Testis (tissue), 3 donors: Measurements from ENCODE around the gene CACNA1C. TPM values are rescaled to one million over a fixed set of nuclear protein-coding genes. Genes with fewer than 3 reads are reported as not detected.

Experiments
- DNase-seq: peaks from one replicate; pipeline ENCODE4 v3.0.0-alpha.2; 2019
- H3K27ac ChIP-seq, 2 donors: fragments of 200-600 bp; sonication (generic); one replicate each; pipeline ENCODE4 v1.5.1; 2019
- H3K27me3 ChIP-seq: fragments of 200-600 bp; sonication (generic); one replicate; pipeline ENCODE4 v1.5.1; 2019
- H3K36me3 ChIP-seq: fragments of 200-600 bp; sonication (generic); one replicate; pipeline ENCODE4 v1.5.1; 2017; ENCODE audit warnings: low read depth; ENCODE audit errors: missing control alignments
- H3K4me1 ChIP-seq: fragments of 200-600 bp; sonication (generic); one replicate; pipeline ENCODE4 v1.5.1; 2019
- H3K4me3 ChIP-seq, 2 donors: fragments of 200-600 bp; sonication (generic); one replicate each; pipeline ENCODE4 v1.5.1; 2017 to 2019
- H3K9me3 ChIP-seq: fragments of 200-600 bp; sonication (generic); one replicate; pipeline ENCODE4 v1.5.1; 2017
- CTCF ChIP-seq, 3 experiments: fragments of 450-650 bp in 2 of 3; fragments of 200-600 bp in 1 of 3; sonication (generic) in 1 of 3; IDR thresholded peaks; one replicate each; pipeline ENCODE4 v1.5.1; 2016 to 2019; ENCODE audit warnings: antibody characterized with exemption in 3 of 3, mild to moderate bottlenecking in 2 of 3, moderate library complexity in 1 of 3
- POLR2A ChIP-seq: fragments of 450-650 bp; IDR thresholded peaks from one replicate; pipeline ENCODE4 v1.6.1; 2017; ENCODE audit warnings: antibody characterized with exemption, mild to moderate bottlenecking, moderate library complexity
- WGBS, 2 donors: methylation state at CpG; one replicate each; pipeline ENCODE4 v1.1.5; 2018; 5-methylcytosine and 5-hydroxymethylcytosine counted together
- intact Hi-C: fragments of 100-400 bp; cut with DNase I; formaldehyde crosslinking; loops from one replicate; pipeline ENCODE4 v1.15.1; 2023; ENCODE audit warnings: low total_unique reads
- polyA plus RNA-seq: library from polyadenylated mRNA; stranded (reverse); fragments of 350-450 nt; fragmentation: Illumina TruSeq; extraction: RNeasy Lipid Tissue Mini Kit (QIAGEN cat#74804); gene quantifications from one replicate; pipeline ENCODE4 v1.2.3, GENCODE V29; 2014; ENCODE audit warnings: low read depth, low replicate concordance; ENCODE audit not compliant: insufficient read depth
- total RNA-seq, 2 donors: library from RNA; depleted of rRNA; stranded (reverse); fragments of >200 nt; gene quantifications; one replicate each; pipeline ENCODE4 v1.2.3, GENCODE V29; 2016

CACNA1C gene
- total and polyA plus RNA-seq, 3 donors from 2014 or later = 20.3 to 36.8 (median 32.0) TPM

- Histone ChIP-seq H3K36me3 (no peaks in the 10 kb centered on the region), H3K9me3 (no peaks in the 10 kb centered on the region), H3K27ac (no peak overlapping the region), H3K27me3 (no peaks in the 10 kb centered on the region), H3K4me1 (no peaks in the 10 kb centered on the region), H3K4me3 (no peak overlapping the region)
- TF ChIP-seq POLR2A (no peak), CTCF (IDR thresholded peaks at IDR 0.05) (no peak)
- no peak for DNase-seq
- WGBS, 2 donors = 72 to 87% methylated on average over 5 of the region's 5 CpGs
- intact Hi-C loops = loop anchor here (10.0 kb wide), 1 partner anchor 234 kb away; the partner anchor contains the start of gene CACNA1C
Observed at GRCh38 chr12:2288875-2289274, 236.1 kb downstream of the CACNA1C start.

GRCh38 chr12:2289525-2289924 lies 236.7 kb downstream of the CACNA1C start:
- Histone ChIP-seq H3K9me3 (no peaks in the 10 kb centered on the region), H3K36me3 (no peaks in the 10 kb centered on the region), H3K27me3 (no peaks in the 10 kb centered on the region), H3K4me1 (no peaks in the 10 kb centered on the region), H3K27ac (no peak overlapping the region), H3K4me3 (no peak overlapping the region)
- no peak for DNase-seq
- WGBS, 2 donors = 85 to 89% methylated on average over 10 of the region's 10 CpGs
- intact Hi-C loops = loop anchor here (10.0 kb wide), 1 partner anchor 235 kb away; the partner anchor contains the start of gene CACNA1C
- no peak for TF ChIP-seq CTCF (IDR thresholded peaks at IDR 0.05)
- TF ChIP-seq POLR2A = no peak

GRCh38 chr12:2290091-2290490 lies 237.3 kb downstream of the CACNA1C start:
- 91 to 100% methylated on average over 2 to 4 of the region's 4 CpGs for WGBS, 2 donors
- DNase-seq = no peak
- no peaks in the 10 kb centered on the region for H3K9me3 ChIP-seq
- H3K27ac ChIP-seq = no peak overlapping the region
- intact Hi-C loops = no loop called here
- H3K4me3 ChIP-seq = no peak overlapping the region
- no peaks in the 10 kb centered on the region for H3K4me1 ChIP-seq
- H3K27me3 ChIP-seq = no peaks in the 10 kb centered on the region
- H3K36me3 ChIP-seq = no peaks in the 10 kb centered on the region
- TF ChIP-seq CTCF (IDR thresholded peaks at IDR 0.05) (no peak), POLR2A (no peak)

GRCh38 chr12:2290516-2291065 lies 237.8 kb downstream of the CACNA1C start:
- no peak for DNase-seq
- Histone ChIP-seq H3K4me3 (no peak overlapping the region), H3K27me3 (no peaks in the 10 kb centered on the region), H3K9me3 (no peaks in the 10 kb centered on the region), H3K4me1 (no peaks in the 10 kb centered on the region), H3K27ac (no peak overlapping the region), H3K36me3 (no peaks in the 10 kb centered on the region)
- intact Hi-C loops = no loop called here
- 77 to 82% methylated on average over 5 to 6 of the region's 6 CpGs for WGBS, 2 donors
- no peak for TF ChIP-seq CTCF (IDR thresholded peaks at IDR 0.05)
- no peak for TF ChIP-seq POLR2A

GRCh38 chr12:2291182-2291832 lies 238.5 kb downstream of the CACNA1C start:
- no peaks in the 10 kb centered on the region for H3K9me3 ChIP-seq
- H3K36me3 ChIP-seq = no peaks in the 10 kb centered on the region
- 77 to 80% methylated on average over 15 of the region's 15 CpGs for WGBS, 2 donors
- intact Hi-C loops = no loop called here
- DNase-seq = peak; percentile 51
- TF ChIP-seq POLR2A (no peak), CTCF (IDR thresholded peaks at IDR 0.05) (peak; percentile 53 to 78 (median 62))
- no peak overlapping the region for H3K27ac ChIP-seq
- no peak overlapping the region for H3K4me3 ChIP-seq
- H3K27me3 ChIP-seq = no peaks in the 10 kb centered on the region
- no peaks in the 10 kb centered on the region for H3K4me1 ChIP-seq
